Lower leg skin (tissue), 4 donors: ENCODE measurements around the gene DMPK. TPM values are rescaled to one million over a fixed set of nuclear protein-coding genes. Genes with fewer than 3 reads are reported as not detected.
A peak's percentile ranks its signal among the peaks of the same experiment; 100 is the strongest.

ENCODE experiments used
- DNase-seq, 2 donors: peaks; one replicate each; pipeline ENCODE4 v3.0.0-alpha.2; 2019; ENCODE audit warnings: low spot score in 2 of 2
- H3K4me3 ChIP-seq: fragments of 200-600 bp; sonication (generic); 2 replicates; pipeline ENCODE4 v1.5.1; 2017; ENCODE audit warnings: mild to moderate bottlenecking, low read depth; ENCODE audit not compliant: poor library complexity, severe bottlenecking
- POLR2A ChIP-seq, 2 donors: fragments of 450-650 bp; IDR thresholded peaks; one replicate each; pipeline ENCODE4 v1.6.1; 2016 to 2017; ENCODE audit warnings: antibody characterized with exemption in 2 of 2, mild to moderate bottlenecking in 1 of 2, moderate library complexity in 1 of 2
- WGBS, 2 donors: methylation state at CpG; one replicate each; pipeline ENCODE4 v1.1.5; 2018; 5-methylcytosine and 5-hydroxymethylcytosine counted together
- intact Hi-C: fragments of 100-400 bp; cut with DNase I; formaldehyde crosslinking; loops from one replicate; pipeline ENCODE4 v1.15.0; 2023; ENCODE audit warnings: low total_unique reads
- total RNA-seq, 4 donors: library from RNA; depleted of rRNA; stranded (reverse); fragments of >200 nt; gene quantifications; one replicate each; pipeline ENCODE4 v1.1.0, GENCODE V29; 2016
- TF ChIP-seq, protein P1 (sequence below), 3 donors: fragments of 450-650 bp; IDR thresholded peaks; one replicate each; pipeline ENCODE4 v1.5.1; 2016; ENCODE audit warnings: antibody characterized with exemption in 3 of 3, mild to moderate bottlenecking in 3 of 3, moderate library complexity in 2 of 3

DMPK gene
- total RNA-seq, 4 donors from 2014 or later, result 8.8 to 20.2 (median 13.8) TPM

DNA sequence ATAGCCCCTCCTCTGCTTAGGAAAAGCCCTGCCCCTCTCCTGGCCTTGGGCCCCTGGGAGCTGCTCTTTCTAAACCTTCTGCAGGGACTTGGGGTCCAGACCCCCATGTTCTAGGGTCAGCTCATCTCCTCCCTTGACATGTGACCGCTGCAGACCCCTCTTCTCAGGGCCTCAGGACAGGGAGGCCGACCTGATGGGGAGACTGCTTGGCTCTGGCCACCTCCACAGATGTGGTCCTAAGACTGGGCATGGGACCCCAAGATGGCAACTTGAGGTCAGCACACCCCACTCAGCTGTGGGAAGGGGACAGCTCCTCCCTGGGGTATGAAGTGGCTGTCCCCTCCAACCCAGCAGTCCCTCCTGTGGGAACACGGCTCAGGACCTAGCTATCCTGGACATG lies 9.4 kb downstream of the DMPK start:
- intact Hi-C loops, result no loop called here
- WGBS, 2 donors, result 74 to 90% methylated on average over 3 of the region's 3 CpGs
- H3K4me3 ChIP-seq, result no peak overlapping the region
- no peak for DNase-seq
- no peak for TF ChIP-seq POLR2A (IDR thresholded peaks at IDR 0.05)
- TF ChIP-seq, protein P1, sequence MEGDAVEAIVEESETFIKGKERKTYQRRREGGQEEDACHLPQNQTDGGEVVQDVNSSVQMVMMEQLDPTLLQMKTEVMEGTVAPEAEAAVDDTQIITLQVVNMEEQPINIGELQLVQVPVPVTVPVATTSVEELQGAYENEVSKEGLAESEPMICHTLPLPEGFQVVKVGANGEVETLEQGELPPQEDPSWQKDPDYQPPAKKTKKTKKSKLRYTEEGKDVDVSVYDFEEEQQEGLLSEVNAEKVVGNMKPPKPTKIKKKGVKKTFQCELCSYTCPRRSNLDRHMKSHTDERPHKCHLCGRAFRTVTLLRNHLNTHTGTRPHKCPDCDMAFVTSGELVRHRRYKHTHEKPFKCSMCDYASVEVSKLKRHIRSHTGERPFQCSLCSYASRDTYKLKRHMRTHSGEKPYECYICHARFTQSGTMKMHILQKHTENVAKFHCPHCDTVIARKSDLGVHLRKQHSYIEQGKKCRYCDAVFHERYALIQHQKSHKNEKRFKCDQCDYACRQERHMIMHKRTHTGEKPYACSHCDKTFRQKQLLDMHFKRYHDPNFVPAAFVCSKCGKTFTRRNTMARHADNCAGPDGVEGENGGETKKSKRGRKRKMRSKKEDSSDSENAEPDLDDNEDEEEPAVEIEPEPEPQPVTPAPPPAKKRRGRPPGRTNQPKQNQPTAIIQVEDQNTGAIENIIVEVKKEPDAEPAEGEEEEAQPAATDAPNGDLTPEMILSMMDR (IDR thresholded peaks at IDR 0.05), result no peak

DNA sequence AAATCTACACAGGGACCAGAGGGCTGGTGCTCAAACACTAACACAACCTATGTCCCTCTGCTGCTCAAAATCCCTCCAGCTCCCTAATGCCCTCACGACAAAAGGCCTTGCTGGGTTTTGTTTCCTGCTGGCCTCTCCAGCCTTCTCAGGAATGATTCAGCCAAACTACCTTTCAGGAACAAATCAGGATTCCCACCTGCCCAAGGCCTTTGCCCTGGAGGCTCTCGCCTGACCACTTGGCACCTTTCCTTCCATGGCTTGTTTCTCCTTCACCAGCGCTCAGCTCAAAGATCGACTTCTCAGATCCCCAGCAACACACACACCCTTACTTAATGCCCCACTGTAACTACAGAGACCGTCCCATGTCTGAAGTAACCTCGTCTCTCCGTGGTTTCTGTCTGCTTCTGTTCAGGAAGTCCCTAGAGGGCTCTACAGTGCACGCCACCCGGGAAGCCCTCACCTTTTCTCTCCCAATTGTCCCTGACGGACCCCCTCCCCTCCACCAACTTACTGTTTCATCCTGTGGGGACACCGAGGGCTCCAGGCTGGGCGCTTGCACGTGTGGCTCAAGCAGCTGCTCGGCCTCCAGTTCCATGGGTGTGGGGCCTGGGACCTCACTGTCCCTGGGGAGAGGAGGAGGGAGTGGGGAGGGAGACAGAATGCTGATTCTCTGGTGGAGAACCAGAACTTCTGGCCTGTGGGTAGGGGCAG lies 10.0 kb downstream of the DMPK start:
- 79 to 87% methylated on average over 12 to 14 of the region's 14 CpGs for WGBS, 2 donors

DNA sequence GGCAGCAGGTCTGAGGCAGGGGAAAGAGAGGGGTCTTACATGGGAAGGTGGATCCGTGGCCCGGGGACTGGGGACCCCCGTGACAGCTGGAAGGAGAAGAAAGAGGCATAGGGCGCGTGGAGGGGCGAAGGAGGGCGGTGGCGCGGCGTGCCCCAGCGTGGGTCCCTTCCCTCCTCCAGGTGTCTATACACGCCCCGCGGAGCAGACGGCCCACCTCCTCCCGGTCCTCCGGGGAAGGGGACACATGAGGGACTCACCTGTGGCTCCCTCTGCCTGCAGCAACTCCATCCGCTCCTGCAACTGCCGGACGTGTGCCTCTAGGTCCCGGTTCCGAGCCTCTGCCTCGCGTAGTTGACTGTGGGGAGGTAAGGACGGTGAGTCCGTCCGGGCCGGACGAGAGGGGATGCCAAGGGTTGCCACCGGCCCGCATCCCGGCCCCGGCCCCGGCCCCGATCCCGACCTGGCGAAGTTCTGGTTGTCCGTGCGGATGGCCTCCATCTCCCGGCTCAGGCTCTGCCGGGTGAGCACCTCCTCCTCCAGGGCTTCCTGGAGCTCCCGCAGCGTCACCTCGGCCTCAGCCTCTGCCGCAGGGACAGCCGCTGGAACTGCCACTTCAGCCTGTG lies 10.9 kb downstream of the DMPK start:
- 80 to 87% methylated on average over 35 to 43 of the region's 46 CpGs for WGBS, 2 donors

More for the DNA sequence above, 10.0 kb downstream of the DMPK start:
- no peak overlapping the region for H3K4me3 ChIP-seq
- intact Hi-C loops, result no loop called here
- TF ChIP-seq POLR2A (IDR thresholded peaks at IDR 0.05), result no peak
- TF ChIP-seq, protein P1 (IDR thresholded peaks at IDR 0.05), result no peak
- no peak for DNase-seq

DNA sequence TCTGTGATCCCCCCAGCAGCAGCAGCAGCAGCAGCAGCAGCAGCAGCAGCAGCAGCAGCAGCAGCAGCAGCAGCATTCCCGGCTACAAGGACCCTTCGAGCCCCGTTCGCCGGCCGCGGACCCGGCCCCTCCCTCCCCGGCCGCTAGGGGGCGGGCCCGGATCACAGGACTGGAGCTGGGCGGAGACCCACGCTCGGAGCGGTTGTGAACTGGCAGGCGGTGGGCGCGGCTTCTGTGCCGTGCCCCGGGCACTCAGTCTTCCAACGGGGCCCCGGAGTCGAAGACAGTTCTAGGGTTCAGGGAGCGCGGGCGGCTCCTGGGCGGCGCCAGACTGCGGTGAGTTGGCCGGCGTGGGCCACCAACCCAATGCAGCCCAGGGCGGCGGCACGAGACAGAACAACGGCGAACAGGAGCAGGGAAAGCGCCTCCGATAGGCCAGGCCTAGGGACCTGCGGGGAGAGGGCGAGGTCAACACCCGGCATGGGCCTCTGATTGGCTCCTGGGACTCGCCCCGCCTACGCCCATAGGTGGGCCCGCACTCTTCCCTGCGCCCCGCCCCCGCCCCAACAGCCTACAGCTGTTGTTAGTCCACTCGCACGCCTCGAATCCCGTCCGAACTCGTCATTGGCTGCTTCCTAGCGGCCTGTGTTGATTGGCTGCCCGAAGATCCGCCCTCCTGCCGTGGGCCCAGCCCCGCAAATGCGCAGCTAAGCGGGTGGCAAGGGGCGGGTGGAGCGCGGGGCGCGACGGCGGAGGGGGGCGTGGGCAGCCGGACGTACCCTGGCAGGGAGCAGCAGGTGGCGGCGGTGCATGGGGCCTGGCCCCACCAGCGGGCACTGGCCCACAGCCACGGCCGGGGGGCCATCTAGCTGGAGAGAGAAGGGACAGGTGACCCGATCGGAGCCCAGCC lies 11.8 kb downstream of the DMPK start:
- DNase-seq, result peak; percentile 96 to 99
- 1 to 3% methylated on average over 29 to 45 of the region's 79 CpGs for WGBS, 2 donors
- peak overlapping the region; percentile 23 for H3K4me3 ChIP-seq
- intact Hi-C loops, result no loop called here
- no peak for TF ChIP-seq POLR2A (IDR thresholded peaks at IDR 0.05)
- TF ChIP-seq, protein P1 (IDR thresholded peaks at IDR 0.05), result peak in 1 of 3 donors; percentile 66

More for the DNA sequence above, 10.9 kb downstream of the DMPK start:
- DNase-seq, result no peak
- H3K4me3 ChIP-seq, result no peak overlapping the region
- intact Hi-C loops, result no loop called here
- TF ChIP-seq POLR2A (IDR thresholded peaks at IDR 0.05), result no peak
- TF ChIP-seq, protein P1 (IDR thresholded peaks at IDR 0.05), result no peak

DNA sequence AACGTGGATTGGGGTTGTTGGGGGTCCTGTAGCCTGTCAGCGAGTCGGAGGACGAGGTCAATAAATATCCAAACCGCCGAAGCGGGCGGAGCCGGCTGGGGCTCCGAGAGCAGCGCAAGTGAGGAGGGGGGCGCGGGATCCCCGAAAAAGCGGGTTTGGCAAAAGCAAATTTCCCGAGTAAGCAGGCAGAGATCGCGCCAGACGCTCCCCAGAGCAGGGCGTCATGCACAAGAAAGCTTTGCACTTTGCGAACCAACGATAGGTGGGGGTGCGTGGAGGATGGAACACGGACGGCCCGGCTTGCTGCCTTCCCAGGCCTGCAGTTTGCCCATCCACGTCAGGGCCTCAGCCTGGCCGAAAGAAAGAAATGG lies 12.5 kb downstream of the DMPK start:
- DNase-seq, result peak; percentile 63 to 94
- peak overlapping the region; percentile 21 for H3K4me3 ChIP-seq
- WGBS, 2 donors, result 0% methylated on average over 23 to 27 of the region's 28 CpGs
- TF ChIP-seq POLR2A (IDR thresholded peaks at IDR 0.05), result no peak
- TF ChIP-seq, protein P1 (IDR thresholded peaks at IDR 0.05), result no peak
- intact Hi-C loops, result no loop called here
